GM18861 (cell line): ENCODE measurements around the gene FTO.
"Not testable (repeated sequence)": the region's sequence is repeated elsewhere in the genome, so short reads cannot be mapped to it uniquely, and the experiment has no call there.

Experiments
- ATAC-seq: cut with Tn5 transposase; IDR thresholded peaks from one replicate; pipeline ENCODE4 v1.9.1; 2021; ENCODE audit not compliant: unreplicated experiment

Gene FTO

DNA sequence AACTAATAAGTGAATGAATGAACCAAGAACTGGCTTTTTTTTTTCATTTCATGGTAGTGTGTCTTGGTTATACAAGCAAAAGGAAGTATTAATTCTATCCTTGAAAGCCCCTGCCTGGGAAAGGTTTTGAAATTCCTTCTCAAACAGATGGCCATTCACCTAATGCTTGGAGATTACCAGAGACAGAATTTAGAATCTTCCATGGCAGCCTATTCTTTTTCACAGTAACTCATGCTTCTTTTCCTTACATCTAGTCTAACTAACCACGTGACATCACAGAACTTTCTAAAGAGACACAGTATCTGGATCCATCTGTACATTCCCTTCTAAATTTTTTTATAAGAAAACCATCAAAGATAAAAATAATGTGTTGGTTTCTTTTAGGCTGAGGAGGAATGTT lies 151.6 kb downstream of the FTO start:
- no peak for ATAC-seq

DNA sequence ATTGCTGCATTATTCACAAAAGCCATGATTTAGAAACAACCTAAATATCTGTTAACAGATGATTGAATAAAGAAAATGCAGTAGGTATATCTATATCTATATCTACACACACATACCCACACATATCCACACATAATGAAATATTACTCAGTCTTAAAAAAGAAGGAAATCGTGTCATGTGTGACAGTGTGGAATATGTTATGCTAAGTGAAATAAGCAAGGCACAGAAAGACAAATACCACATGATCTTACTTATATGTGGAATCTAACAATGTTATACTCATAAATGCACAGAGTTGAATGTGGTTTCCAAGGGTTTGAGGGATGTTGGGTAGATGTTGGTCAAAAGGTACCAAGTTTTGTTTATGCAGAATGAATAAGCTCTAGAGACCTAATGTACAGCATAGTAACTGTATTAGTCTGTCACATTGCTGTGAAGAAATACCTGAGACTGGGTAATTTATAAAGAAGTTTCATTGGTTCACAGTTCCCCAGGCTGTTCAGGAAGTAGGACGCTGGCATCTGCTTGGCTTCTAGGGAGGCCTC lies 156.1 kb downstream of the FTO start:
- ATAC-seq = no peak

DNA sequence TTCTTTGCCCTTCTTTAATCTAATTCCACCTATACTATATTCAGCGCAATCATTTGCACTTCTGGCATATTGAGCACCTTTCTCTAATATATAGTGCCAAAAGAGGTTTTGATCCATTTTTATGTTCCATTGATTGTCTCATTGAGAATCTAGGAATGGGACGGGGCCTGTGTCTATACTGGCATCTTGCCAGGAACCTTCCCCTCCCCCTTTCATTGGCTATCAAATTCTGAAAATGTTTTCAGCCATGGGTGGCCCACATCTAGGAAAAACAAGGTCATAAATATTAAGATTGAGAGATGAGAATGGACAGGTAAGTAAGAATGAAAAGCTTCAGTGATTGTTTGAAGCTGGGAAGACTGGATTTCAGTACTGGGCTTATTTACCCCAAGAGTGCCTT lies 159.9 kb downstream of the FTO start:
- no peak for ATAC-seq

DNA sequence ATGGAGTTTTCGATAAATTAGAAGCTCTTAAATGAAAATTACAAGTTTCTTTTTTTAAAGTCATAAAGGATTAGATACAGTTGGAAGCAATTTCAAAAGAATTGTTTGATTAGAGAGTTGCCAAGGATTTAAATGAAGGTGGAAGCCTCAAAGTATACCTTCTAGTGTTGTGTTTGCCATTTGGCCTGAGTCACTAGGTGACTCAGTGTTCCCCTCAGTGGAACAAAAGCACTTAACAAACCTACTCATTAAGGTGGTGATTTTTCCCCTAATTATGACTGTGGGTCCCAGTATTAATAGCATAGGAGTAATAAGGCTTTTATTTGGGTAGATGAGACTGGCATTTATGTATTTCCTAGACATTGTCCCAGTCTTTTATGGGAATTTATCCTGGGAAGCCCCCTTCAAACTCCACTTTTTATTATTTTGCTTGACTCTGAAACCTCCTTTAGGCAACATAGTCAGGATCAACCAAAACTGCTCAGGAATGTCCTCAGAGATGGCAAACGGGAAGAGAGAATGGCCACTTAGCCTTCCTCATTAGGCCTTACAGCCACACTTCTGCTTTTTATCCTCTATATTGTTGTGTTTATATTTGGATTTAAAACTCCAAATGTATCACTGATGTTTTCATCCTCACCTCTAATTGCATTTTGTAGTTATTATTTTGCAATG lies 161.0 kb downstream of the FTO start:
- no peak for ATAC-seq

DNA sequence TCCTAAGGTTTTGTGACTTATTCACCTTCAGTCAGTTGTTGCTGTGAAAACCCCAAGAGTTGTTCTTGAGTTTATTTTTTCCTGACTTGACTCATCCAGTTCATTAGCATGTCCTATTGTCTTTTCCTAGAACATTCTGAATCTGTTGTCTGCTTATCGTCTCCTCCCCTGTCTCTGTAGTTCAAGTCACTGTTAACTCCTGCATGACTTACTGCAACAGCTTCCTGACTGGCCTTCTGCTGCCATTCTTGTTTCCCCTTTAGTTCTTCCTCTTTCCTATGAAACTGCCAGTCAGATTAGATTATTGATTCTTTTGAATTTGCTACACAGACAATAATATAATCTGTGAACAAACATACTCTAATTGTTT lies 161.5 kb downstream of the FTO start:
- peak; percentile 55 for ATAC-seq

DNA sequence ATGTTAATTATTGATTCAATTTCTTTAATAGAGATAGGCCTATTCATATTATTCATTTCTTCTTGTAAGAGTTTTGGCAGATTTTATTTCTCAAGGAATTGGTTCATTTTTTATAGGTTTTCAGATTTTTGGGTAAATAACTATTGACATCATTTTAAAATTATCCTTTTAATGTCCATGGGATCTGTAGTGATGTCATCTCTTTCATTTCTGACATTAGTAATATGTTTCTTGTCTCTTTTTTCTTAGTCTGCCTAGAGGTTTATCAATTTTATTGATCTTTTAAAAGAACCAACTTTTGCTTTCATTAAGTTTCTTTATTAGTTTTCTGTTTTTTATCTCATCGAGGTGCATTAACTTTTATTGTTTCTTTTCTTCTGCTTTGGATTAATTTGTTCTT lies 162.6 kb downstream of the FTO start:
- no peak for ATAC-seq

DNA sequence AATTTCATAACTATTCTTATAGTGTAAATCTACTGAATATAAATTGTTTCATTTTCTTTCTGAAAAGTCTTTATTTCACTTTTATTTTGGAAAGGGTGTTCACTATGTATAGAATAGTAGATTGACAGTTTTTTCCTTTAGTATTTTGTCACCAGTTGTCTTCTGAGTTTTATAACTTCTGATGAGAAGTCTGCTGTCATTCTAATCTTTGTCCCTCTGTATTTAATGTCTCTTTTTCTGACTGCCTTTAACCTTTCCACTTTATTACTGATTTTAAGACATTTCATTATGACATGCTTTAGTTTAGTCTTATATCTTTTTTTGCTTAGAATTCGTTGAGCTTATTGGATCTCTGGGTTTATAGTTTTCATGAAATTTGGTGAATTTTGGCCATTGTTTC lies 166.9 kb downstream of the FTO start:
- ATAC-seq = no peak

DNA sequence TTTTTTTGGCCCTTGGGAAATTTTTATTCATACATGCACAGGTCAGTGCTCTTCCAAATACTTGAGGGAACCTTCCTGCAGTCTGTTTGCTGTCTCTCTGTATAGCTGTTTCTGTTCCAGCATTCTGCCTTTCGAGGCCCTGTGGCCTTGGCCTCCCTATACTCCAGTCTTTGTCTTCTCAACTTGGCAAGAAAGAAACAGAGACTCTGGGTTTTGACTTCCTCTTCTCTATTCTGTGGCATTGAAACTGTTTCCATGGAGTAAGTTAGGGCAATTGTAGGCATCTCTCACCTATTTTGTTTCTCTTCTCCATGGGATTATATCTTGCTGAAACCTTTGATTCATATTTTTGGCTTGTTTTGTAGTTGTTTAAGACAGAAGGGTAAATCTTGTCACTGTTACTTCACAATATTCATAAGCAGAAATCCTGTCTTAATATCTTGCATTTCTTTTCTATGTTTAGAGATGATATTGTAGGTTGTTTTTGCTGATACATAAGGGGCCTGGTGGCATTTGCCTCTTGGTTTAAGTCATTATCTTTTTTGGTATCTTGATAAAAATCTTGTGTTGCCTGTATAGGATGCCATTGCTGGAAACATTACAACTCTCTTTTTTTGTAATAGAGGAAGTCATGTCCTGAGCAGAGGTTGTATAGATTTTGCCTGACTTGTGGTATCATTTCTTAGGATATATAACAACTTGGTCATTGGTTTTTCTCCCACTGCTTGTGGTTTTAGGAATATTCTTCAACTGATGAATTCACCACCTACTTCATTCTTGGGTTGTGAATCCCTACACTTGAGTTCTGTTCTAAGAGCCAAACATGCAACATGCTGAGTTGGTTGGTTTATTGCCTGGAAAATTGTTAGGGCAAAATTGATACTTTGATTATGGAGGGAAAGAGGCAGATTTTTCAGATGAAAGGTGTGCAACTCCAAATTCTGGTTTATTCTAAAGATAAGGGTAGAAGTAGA lies 168.6 kb downstream of the FTO start:
- ATAC-seq = no peak

DNA sequence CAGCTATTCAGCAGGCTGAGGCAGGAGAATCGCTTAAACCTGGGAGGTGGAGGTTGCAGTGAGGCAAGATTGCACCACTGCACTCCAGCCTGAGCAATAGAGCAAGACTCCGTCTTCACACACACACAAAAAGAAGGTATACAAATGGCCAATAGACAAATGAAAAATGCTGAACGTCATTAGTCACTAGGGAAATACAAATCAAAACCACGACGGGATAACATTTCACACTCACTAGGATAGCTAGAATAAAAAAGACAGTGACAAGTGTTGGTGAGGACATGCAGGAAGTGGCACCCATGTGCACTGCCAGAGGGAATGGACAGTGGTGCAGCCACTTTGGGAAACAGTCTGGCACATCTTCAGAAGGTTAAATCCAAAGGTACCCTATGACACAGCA lies 172.9 kb downstream of the FTO start:
- ATAC-seq = no peak

DNA sequence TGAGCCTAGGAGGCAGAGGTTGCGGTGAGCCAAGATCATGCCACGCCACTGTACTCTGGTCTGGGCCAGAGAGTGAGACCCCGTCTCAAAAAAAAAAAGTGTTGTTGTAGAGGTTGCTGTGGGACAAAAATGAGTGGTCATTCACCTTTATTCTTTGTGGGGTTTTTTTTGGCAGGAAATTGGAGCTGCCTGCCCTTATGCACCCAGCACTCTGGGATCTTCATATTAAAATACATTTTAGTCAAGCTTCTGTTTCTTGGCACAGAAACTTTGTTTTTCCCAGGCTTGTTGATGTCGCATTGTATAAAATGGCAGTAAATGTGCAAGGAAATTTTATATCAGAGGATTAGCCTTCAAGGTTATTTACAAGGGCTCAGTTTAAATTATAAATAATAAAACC lies 174.3 kb downstream of the FTO start:
- ATAC-seq = no peak

DNA sequence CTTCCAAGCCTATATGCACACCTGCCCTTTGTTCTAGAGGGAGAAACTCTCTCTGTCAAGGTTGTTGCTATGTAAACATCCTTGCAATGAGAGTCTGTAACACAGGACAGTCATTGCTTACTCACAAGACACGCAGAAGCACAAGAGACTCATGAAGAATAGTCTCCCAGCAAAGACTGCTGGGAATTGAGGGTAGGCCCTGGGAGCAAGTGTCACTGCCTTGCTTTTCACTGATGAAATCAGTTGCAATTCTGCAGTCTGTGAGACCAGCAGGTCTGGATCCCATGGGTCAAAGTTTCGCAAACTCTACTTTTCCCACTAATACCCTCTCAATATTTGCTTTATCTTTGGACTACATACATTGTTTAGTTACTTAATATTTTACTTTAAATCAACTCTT lies 177.4 kb downstream of the FTO start:
- no peak for ATAC-seq

DNA sequence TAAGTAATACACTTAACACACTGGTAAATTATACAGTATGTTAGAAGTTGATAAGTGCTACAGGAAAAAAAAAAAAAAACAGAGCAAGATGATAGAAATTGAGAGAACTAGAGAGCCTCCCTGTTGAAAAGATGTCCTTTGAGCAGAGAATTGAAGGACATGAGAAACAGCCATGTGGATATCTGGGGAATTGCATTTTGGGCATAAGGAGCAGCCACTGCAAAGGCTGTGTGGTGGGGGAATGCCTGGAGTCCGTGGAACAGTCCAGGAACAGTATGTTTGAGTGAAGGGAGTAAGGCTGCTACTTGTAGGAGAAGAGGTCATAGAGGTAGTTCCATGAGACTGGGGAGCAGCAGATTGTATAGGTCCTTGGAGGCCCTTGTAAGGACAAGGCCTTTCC lies 178.4 kb downstream of the FTO start:
- ATAC-seq = no peak

DNA sequence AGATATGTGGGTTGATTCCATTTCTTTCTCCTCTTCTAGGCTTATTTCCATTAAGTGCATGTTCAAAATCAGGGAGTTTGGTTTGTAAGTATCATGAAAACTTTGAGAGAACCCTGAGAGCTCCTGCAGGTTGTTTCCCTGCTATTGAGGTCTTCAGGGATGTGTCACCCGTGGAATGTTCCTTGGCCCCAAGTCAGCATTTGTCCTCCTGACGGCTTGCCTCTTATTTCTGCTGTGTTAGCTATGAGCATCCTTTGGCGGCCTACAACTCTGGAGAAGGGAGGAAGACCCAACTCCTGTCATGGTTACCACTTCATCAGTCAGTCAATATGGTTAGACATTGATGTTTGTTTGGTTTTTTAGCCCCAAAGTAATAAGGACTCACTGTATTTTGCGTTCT lies 180.8 kb downstream of the FTO start:
- ATAC-seq = no peak

DNA sequence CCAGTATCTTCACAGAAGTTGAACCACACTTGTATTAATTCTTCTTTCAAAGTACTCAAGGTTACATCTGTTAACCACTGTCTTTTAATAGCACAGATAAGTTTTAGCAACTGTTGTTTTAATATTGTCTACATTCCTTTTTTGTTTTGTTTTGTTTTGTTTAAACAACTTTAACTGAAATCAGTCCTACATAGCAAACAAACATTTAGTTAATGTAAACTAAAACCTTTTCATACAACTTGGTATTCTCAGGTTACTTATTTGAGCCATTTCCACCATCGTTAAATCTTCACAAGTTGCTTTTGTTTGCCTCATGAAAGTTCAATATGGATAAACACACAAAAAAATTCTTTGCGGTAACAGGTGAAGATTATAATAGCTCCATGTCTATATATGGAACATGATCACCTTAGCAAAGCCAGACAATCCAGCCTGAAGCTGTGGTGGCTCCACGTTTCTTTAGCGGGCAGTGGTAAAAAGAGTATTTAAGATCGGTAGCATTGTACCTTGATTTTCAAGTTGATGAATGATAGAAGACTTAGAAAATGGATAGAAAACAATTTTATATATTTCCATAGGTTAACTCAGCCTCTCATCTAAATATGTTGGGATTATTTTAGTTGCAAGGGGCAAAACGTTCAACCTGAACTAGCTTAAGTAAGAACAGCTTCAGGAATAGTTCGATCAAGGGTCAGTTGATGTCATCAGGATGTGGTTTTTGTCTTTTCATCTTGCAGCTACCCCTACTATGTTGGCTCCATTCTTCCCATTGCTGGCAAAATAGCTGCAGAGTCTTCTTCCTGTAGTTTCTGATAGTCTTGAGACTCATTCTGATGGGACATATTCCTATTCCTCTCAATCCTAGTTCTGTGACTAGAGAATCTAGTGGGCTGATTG lies 182.8 kb downstream of the FTO start:
- ATAC-seq = no peak

DNA sequence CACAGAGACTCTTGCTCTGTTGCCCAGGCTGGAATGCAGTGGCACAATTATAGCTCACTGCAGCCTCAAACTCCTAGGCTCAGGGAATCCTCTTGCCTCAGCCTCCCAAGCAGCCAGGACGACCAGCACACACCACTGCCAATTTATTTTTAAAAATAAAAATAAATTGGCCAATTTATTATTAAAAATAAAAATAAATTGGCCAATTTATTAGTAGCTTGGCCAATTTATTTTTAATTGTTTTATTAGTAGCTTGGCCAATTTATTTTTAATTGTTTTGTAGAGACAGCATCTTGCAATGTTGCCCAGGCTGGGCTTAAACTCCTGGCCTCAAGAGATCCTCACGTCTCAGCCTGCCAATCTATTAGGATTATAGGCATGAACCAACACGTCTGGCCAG lies 184.3 kb downstream of the FTO start:
- no peak for ATAC-seq

DNA sequence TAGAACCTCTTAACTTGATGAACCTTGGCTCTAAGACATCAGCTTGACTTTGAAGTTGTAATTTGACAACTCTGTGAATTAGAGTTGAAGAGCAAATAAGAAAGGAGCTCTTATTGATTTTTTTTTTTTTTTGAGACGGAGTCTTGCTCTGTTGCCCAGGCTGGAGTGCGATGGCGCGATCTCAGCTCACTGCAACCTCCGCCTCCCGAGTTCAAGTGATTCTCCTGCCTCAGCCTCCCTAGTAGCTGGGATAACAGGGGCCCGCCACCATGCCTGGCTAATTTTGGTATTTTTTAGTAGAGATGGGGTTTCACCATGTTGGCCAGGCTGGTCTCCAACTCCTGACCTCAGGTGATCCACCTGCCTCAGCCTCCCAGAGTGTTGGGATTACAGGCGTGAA lies 186.9 kb downstream of the FTO start:
- ATAC-seq = not testable (repeated sequence)

DNA sequence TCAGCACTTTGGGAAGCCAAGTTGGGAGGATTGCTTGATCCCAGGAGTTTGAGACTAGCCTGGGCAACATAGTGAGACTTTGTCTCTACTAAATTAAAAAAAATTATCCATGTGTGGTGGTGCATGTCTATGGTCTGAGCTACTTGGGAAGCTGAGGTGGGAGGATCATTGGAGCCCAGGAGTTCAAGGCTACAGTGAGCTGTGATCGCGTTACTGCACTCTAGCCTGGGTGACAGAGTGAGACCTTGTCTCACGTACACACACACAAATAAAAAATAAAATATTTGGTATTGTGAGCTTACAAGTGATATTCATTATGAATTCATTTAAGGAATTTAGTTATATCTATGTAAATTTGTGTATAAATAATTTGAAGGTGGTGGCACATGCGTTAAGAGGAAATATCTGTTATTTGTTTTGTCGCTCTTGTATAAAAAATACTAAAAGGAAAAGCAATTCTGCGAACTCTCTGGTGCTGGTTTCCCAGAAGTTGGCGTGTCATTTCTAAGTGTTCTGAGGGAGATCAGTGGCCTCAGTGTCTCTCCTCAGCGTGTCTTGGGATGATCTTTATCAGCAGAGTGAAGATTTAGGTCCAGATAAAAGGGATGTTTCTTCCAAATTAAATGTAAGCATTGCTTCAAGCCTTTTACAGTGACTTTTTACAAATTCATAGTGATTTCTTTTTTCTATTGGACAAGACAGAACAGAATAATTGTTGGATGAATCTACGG lies 187.6 kb downstream of the FTO start:
- ATAC-seq = no peak

DNA sequence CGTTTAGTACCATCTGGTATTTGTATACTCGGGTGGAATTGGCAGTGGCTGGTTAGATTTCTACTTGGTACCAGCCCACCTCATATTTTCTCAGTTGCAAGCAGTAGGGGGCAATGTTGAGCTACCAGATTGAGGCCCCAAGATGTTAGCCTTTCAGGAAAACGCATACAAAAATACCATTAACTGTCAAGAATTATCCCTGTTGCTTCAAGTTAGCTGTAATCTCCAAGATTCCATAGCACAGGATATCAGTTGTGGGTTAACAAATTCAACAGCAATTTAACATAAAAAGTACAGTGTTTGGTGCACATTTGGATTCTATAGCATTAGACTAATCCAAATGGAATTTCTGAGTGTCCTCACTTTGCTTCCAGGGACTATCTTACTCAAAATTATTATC lies 188.2 kb downstream of the FTO start:
- no peak for ATAC-seq

DNA sequence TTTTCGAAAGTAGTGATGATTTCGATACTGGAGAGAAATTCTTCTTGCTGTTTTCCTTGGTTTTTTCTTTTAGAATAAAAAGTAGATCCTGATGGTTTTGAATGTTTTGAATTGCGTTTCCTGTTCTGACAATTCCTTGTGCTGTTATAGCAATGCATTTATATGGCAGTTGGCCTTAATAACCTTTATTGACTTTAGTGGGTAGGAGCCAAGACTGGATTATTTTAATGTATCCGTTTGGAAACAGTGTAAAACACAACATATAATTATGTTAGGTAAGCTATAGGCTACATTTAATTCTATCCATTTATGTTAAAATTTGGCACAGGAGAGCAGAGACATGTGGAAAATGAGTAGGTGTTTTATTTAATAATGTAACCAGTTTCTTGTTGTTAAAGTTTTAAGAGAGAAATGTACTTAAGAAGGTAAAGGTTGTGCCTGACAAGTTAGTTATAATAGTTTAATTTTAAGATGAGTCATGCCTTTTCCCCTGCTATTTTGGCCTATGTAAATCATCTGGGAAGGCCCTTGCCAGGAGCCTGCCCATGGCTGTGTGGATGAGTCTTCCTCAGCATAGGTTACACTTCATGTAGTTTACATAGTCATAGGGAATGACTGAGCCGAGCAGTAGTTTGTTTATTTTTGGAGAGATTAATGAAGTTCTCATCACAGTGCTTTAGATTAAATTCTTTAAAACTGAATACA lies 189.9 kb downstream of the FTO start:
- no peak for ATAC-seq

DNA sequence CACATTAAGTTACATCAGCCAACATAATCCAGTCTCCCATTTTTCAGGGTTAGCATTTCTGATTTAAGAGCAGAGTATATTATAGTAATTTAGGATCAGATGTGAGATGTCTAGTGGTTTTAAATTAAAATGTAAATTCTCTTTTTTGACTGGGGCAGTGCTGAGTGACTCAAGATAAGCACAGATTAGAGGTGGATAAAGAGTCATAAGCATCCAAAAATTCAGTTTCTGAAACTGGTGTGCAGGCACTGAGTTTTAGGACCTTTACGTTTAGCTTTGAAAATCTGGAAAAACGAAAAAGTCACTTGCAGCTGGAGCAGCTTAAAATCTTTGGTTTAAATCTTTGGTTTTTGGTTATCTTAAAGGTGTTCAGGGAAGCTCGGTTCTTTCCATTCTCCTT lies 190.7 kb downstream of the FTO start:
- no peak for ATAC-seq
